OCI-LY3 (cell line): ENCODE data around the gene BANP.

Source experiments
- CTCF ChIP-seq: fragments of 200-600, 300-600 bp; sonication (generic); IDR thresholded peaks from 2 replicates; pipeline ENCODE4 v1.5.1; 2014; ENCODE audit warnings: antibody characterized with exemption, low read length, low read depth
- EZH2phosphoT487 ChIP-seq: fragments of 200-600 bp; shearing (Covaris generic); IDR thresholded peaks from 2 replicates; pipeline ENCODE4 v1.6.1; 2018; ENCODE audit warnings: antibody characterized with exemption, mixed run types, low read depth

DNA sequence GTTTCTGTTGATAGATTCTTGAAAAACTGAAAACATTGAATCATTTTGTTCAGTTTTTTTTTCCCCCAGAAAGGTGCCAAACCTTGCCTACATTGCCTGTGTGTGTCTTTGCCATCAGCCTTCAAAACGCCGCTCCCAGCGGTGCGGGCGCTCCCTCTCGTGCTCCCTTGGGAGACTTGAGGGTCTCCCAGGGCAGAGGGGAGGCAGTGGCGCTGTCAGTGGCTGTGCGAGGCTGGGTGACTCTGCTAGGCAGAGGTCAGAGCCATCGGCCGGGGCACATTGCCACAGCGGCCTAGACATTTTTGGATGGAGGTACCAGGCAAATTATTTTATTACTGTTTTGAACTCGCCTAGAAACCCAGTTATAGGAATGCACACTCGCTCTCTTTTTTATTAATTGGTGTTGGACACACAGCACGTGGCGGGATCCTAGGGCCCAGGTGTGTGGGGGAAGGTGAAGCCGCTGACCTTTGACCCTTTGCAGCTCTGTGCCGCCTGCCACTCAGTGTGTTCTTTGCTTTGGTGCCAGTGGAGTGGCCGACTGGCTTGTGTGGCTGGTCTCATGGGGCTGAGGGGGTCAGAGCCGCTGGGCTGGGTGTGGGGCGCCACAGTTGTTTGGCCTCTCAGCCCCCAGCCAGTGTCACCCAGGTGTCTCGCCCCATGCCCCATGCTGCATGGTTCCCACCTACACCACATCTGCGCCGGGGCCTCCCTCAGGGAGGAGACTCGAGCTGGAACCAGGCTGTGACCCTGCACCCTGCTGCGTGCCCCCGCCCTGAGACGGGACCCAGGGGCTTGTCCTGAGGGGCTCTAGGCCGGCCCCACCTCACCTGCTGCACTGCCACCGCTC, 115.7 kb downstream of the BANP start:
- no peak for TF ChIP-seq CTCF
- no peak for TF ChIP-seq EZH2phosphoT487
